Neuronal stem cell (in vitro differentiated cells): ENCODE measurements around the gene TSEN34.

ENCODE experiments used
- DNase-seq: peaks from one replicate; pipeline ENCODE4 v3.0.0-alpha.2; 2013; ENCODE audit warnings: low spot score
- H2AFZ ChIP-seq: one replicate; pipeline ENCODE4 v1.6.1; 2013; ENCODE audit warnings: mild to moderate bottlenecking, low read length, inconsistent platforms
- H2AK5ac ChIP-seq: 2 replicates; pipeline ENCODE4 v1.6.1; 2013; ENCODE audit warnings: low read depth, mild to moderate bottlenecking, inconsistent platforms, low read length, moderate library complexity, mixed read lengths
- H2BK120ac ChIP-seq: 2 replicates; pipeline ENCODE4 v1.6.1; 2013; ENCODE audit warnings: low read depth, mild to moderate bottlenecking, inconsistent platforms, low read length, moderate library complexity, mixed read lengths
- H2BK12ac ChIP-seq: one replicate; pipeline ENCODE4 v1.6.1; 2013; ENCODE audit warnings: low read length, inconsistent platforms
- H2BK15ac ChIP-seq: 2 replicates; pipeline ENCODE4 v1.6.1; 2013; ENCODE audit warnings: mild to moderate bottlenecking, low read length, inconsistent platforms, mixed read lengths
- H2BK5ac ChIP-seq: one replicate; pipeline ENCODE4 v1.6.1; 2013; ENCODE audit warnings: inconsistent platforms, mild to moderate bottlenecking, low read length, moderate library complexity
- H3K14ac ChIP-seq: one replicate; pipeline ENCODE4 v1.6.1; 2013; ENCODE audit warnings: low read length, inconsistent platforms
- H3K18ac ChIP-seq: 2 replicates; pipeline ENCODE4 v1.6.1; 2013; ENCODE audit warnings: low read length, inconsistent platforms
- H3K23ac ChIP-seq: 2 replicates; pipeline ENCODE4 v1.6.1; 2013; ENCODE audit warnings: low read depth, mild to moderate bottlenecking, mixed read lengths, low read length, inconsistent platforms; ENCODE audit not compliant: poor library complexity
- H3K27ac ChIP-seq: replicated peaks from 3 replicates; pipeline ENCODE4 v1.5.1; 2013; ENCODE audit warnings: low read length, inconsistent platforms
- H3K27me3 ChIP-seq, 3 experiments: 2 replicates each; pipeline ENCODE4 v1.6.1; 2013; ENCODE audit warnings: low read length in 3 of 3, mild to moderate bottlenecking in 2 of 3, inconsistent platforms in 1 of 3, low read depth in 1 of 3, mixed read lengths in 1 of 3, moderate library complexity in 1 of 3; ENCODE audit not compliant: control insufficient read depth in 3 of 3, insufficient read depth in 3 of 3
- H3K36me3 ChIP-seq, 2 donors: replicated peaks in 1 of 2; 2 replicates each; pipeline ENCODE4 v1.6.1; 2013; ENCODE audit warnings: low read length in 2 of 2; ENCODE audit not compliant: control insufficient read depth in 2 of 2, insufficient read depth in 2 of 2
- H3K4ac ChIP-seq: 2 replicates; pipeline ENCODE4 v1.6.1; 2013; ENCODE audit warnings: inconsistent platforms, mild to moderate bottlenecking, low read length, moderate library complexity
- H3K4me1 ChIP-seq, 2 donors: 1 replicate in 1 of 2; 2 replicates in 1 of 2; pipeline ENCODE4 v1.6.1; 2013; ENCODE audit warnings: low read length in 2 of 2, low read depth in 1 of 2; ENCODE audit not compliant: control insufficient read depth in 2 of 2, insufficient read depth in 1 of 2
- H3K4me2 ChIP-seq: one replicate; pipeline ENCODE4 v1.6.1; 2013; ENCODE audit warnings: mild to moderate bottlenecking, low read length, inconsistent platforms; ENCODE audit not compliant: insufficient read depth, poor library complexity, severe bottlenecking
- H3K4me3 ChIP-seq, 2 donors: 2 replicates each; pipeline ENCODE4 v1.5.1; 2013; ENCODE audit warnings: low read length in 2 of 2, mild to moderate bottlenecking in 2 of 2, inconsistent platforms in 1 of 2, moderate library complexity in 1 of 2
- H3K79me1 ChIP-seq: one replicate; pipeline ENCODE4 v1.6.1; 2013; ENCODE audit warnings: low read depth, mild to moderate bottlenecking, inconsistent platforms, low read length, moderate library complexity
- H3K9ac ChIP-seq: one replicate; pipeline ENCODE4 v1.6.1; 2013; ENCODE audit warnings: mild to moderate bottlenecking, low read depth, low read length, inconsistent platforms; ENCODE audit not compliant: poor library complexity
- H3K9me3 ChIP-seq, 2 donors: replicated peaks in 1 of 2; 2 replicates each; pipeline versions ENCODE3 to v1.6.1; 2013; ENCODE audit warnings: low read length in 2 of 2, mild to moderate bottlenecking in 2 of 2, inconsistent platforms in 1 of 2, low read depth in 1 of 2, mixed read lengths in 1 of 2, moderate library complexity in 1 of 2; ENCODE audit not compliant: control insufficient read depth in 2 of 2, insufficient read depth in 1 of 2
- H4K8ac ChIP-seq: one replicate; pipeline ENCODE4 v1.6.1; 2013; ENCODE audit warnings: low read depth, mild to moderate bottlenecking, inconsistent platforms, low read length, moderate library complexity
- H4K91ac ChIP-seq: one replicate; pipeline ENCODE4 v1.6.1; 2013; ENCODE audit warnings: low read length, low read depth, mild to moderate bottlenecking, inconsistent platforms; ENCODE audit not compliant: poor library complexity
- WGBS, 2 donors: extraction: QIAGEN DNeasy Blood & Tissue Kit; methylation state at CpG; one replicate each; pipeline ENCODE4 v1.1.7; 2013; ENCODE audit warnings: missing lambda C conversion rate in 2 of 2, mixed read lengths in 1 of 2; ENCODE audit not compliant: insufficient read length in 2 of 2, insufficient replicate concordance in 1 of 2; ENCODE audit errors: extremely low coverage in 2 of 2; 5-methylcytosine and 5-hydroxymethylcytosine counted together

Gene TSEN34

DNA sequence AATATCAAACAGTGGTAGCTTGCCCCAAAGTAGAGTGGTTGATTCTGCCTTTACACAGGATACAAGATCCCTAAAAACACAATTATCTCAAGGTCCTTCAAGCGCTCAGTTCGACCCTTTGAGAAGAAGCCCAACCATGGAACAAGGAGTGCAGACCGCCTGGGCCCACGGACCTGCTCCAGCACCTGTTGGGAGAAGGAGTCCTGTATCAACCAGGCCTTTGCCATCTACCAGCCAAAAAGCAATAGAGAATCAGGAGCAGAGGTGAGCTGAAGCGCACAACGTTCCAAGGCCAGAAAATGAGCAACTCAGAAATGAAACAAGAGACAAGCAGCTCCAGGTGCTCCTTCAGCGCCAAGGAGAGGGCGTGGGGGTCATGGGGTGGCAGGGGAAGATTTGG is 38.0 kb downstream of the TSEN34 start:
- no peak overlapping the region for H4K91ac ChIP-seq
- H3K9me3 ChIP-seq: no peaks in the 10 kb centered on the region
- no peaks in the 10 kb centered on the region for H3K36me3 ChIP-seq
- H3K4me3 ChIP-seq: no peak overlapping the region
- peaks cover 0 to 2% of the 10 kb centered on the region in 2 donors for H3K4me1 ChIP-seq
- H3K23ac ChIP-seq: no peak overlapping the region
- no peak overlapping the region for H2BK12ac ChIP-seq
- no peak overlapping the region for H4K8ac ChIP-seq
- no peak overlapping the region for H3K9ac ChIP-seq
- H2BK15ac ChIP-seq: no peak overlapping the region
- no CpG with 5 or more reads among the region's 8 CpGs for WGBS, 2 donors
- peaks cover 0 to 4% (median 0%) of the 10 kb centered on the region in 3 experiments for H3K27me3 ChIP-seq
- no peak overlapping the region for H3K4me2 ChIP-seq
- H3K4ac ChIP-seq: no peak overlapping the region
- H3K18ac ChIP-seq: no peak overlapping the region
- no peak overlapping the region for H3K14ac ChIP-seq
- H3K27ac ChIP-seq: no peak overlapping the region
- no peak overlapping the region for H2AK5ac ChIP-seq
- H2BK5ac ChIP-seq: no peak overlapping the region
- no peak overlapping the region for H2BK120ac ChIP-seq
- H2AFZ ChIP-seq: no peak overlapping the region
- H3K79me1 ChIP-seq: no peaks in the 10 kb centered on the region
- no peak for DNase-seq

DNA sequence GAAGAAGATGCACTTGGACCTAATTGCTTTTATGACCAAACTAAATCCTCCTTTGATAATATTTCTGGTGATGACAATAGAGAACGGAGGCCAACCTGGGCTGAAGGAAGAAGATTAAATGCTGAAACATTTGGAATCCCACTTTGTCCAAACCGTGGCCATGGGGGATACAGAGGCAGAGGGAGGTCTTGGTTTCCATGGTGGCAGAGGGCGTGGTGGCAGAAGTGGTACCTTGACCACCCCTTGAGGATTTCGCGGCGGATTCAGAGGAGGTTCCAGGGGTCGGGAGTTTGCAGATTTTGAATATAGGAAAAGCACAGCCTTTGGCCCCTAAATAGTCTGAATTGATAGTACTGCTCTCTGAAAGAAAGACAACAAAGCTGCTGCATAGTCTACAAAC is 38.9 kb downstream of the TSEN34 start:
- H3K23ac ChIP-seq: no peak overlapping the region
- no peak overlapping the region for H3K4me3 ChIP-seq
- H3K36me3 ChIP-seq: no peaks in the 10 kb centered on the region
- no peak overlapping the region for H2BK5ac ChIP-seq
- no peaks in the 10 kb centered on the region for H3K79me1 ChIP-seq
- H2AFZ ChIP-seq: no peak overlapping the region
- DNase-seq: no peak
- no peak overlapping the region for H4K91ac ChIP-seq
- no peak overlapping the region for H2BK120ac ChIP-seq
- no CpG with 5 or more reads among the region's 7 CpGs for WGBS, 2 donors
- H3K27me3 ChIP-seq: peaks cover 0 to 4% (median 0%) of the 10 kb centered on the region in 3 experiments
- H2BK12ac ChIP-seq: no peak overlapping the region
- no peak overlapping the region for H4K8ac ChIP-seq
- H2BK15ac ChIP-seq: no peak overlapping the region
- no peak overlapping the region for H3K18ac ChIP-seq
- H3K4me2 ChIP-seq: no peak overlapping the region
- H3K4ac ChIP-seq: no peak overlapping the region
- no peak overlapping the region for H2AK5ac ChIP-seq
- peaks cover 0 to 2% of the 10 kb centered on the region in 2 donors for H3K4me1 ChIP-seq
- H3K9me3 ChIP-seq: peaks cover 0 to 4% of the 10 kb centered on the region in 2 donors
- no peak overlapping the region for H3K9ac ChIP-seq
- no peak overlapping the region for H3K14ac ChIP-seq
- no peak overlapping the region for H3K27ac ChIP-seq

GRCh38 chr19:54231077-54231931 is 40.2 kb downstream of the TSEN34 start:
- Histone ChIP-seq H2AK5ac (no peak overlapping the region), H2AFZ (peak overlapping the region; percentile 52), H3K4me3 (no peak overlapping the region), H3K18ac (no peak overlapping the region), H3K23ac (no peak overlapping the region), H4K91ac (no peak overlapping the region), H3K4me1 (peaks cover 0 to 2% of the 10 kb centered on the region in 2 donors), H3K27ac (no peak overlapping the region), H2BK12ac (no peak overlapping the region), H4K8ac (no peak overlapping the region), H3K79me1 (no peaks in the 10 kb centered on the region), H3K27me3 (peaks cover 0 to 4% (median 0%) of the 10 kb centered on the region in 3 experiments), H2BK120ac (no peak overlapping the region), H3K14ac (no peak overlapping the region), H3K9ac (no peak overlapping the region), H3K9me3 (peaks cover 5% of the 10 kb centered on the region in 2 donors), H3K4ac (no peak overlapping the region), H3K4me2 (no peak overlapping the region), H2BK5ac (no peak overlapping the region), H2BK15ac (no peak overlapping the region), H3K36me3 (no peaks in the 10 kb centered on the region)
- DNase-seq: peak; percentile 68
- WGBS, 2 donors: no CpG with 5 or more reads among the region's 21 CpGs

- Histone ChIP-seq H3K4me1 (peaks cover 0 to 2% of the 10 kb centered on the region in 2 donors), H2BK120ac (no peak overlapping the region), H3K79me1 (no peaks in the 10 kb centered on the region), H3K9me3 (peaks cover 5% of the 10 kb centered on the region in 2 donors), H3K4me2 (no peak overlapping the region), H3K27ac (no peak overlapping the region), H3K23ac (no peak overlapping the region), H3K9ac (no peak overlapping the region), H2BK15ac (no peak overlapping the region), H4K8ac (no peak overlapping the region), H3K18ac (no peak overlapping the region), H3K14ac (no peak overlapping the region), H3K4ac (no peak overlapping the region), H2BK12ac (no peak overlapping the region), H3K27me3 (peaks cover 0 to 9% (median 0%) of the 10 kb centered on the region in 3 experiments), H2BK5ac (no peak overlapping the region), H3K36me3 (no peaks in the 10 kb centered on the region), H2AK5ac (no peak overlapping the region), H3K4me3 (no peak overlapping the region), H4K91ac (no peak overlapping the region), H2AFZ (no peak overlapping the region)
- WGBS, 2 donors: no CpG with 5 or more reads among the region's 5 CpGs
- no peak for DNase-seq
These were observed 42.8 kb downstream of the TSEN34 start for GRCh38 chr19:54233941-54234340.
